OCI-LY3 (cell line): ENCODE data around the gene HJURP.

Experiments
- H2AFZ ChIP-seq: fragments of 200-600, 300-600 bp; shearing (Covaris generic); 2 replicates; pipeline ENCODE4 v1.6.0; 2014; ENCODE audit warnings: antibody characterized with exemption, low read depth, low read length
- H3K27ac ChIP-seq: fragments of 200-600, 300-600 bp; sonication (generic); 2 replicates; pipeline ENCODE4 v1.5.1; 2014; ENCODE audit warnings: mild to moderate bottlenecking, low read length, moderate library complexity, mixed read lengths
- H3K27me3 ChIP-seq: fragments of 200-600, 300-600 bp; sonication (generic); 2 replicates; pipeline ENCODE4 v1.6.1; 2014; ENCODE audit warnings: low read depth, low read length, mixed read lengths
- H3K36me3 ChIP-seq: fragments of 200-600, 300-600 bp; sonication (generic); replicated peaks from 2 replicates; pipeline ENCODE3; 2014; ENCODE audit warnings: low read depth, low read length, mixed read lengths
- H3K4me1 ChIP-seq: fragments of 300-600, 200-600 bp; sonication (generic); 2 replicates; pipeline ENCODE4 v1.6.1; 2014; ENCODE audit warnings: low read length, mixed read lengths
- H3K4me2 ChIP-seq: fragments of 200-600, 300-600 bp; sonication (generic); 2 replicates; pipeline ENCODE4 v1.6.1; 2014; ENCODE audit warnings: low read length, mixed read lengths
- H3K4me3 ChIP-seq: fragments of 300-600, 200-600 bp; sonication (generic); 2 replicates; pipeline ENCODE4 v1.5.1; 2014; ENCODE audit warnings: antibody characterized with exemption, mild to moderate bottlenecking, low read length, moderate library complexity
- H3K79me2 ChIP-seq: fragments of 300-600, 200-600 bp; shearing (Covaris generic); 2 replicates; pipeline ENCODE4 v1.6.1; 2014; ENCODE audit warnings: mild to moderate bottlenecking, low read length, mixed read lengths
- H3K9ac ChIP-seq: fragments of 300-600, 200-600 bp; shearing (Covaris generic); 2 replicates; pipeline ENCODE4 v1.6.0; 2014; ENCODE audit warnings: mild to moderate bottlenecking, low read length, moderate library complexity
- H3K9me3 ChIP-seq: fragments of 200-600, 300-600 bp; shearing (Covaris generic); 2 replicates; pipeline ENCODE4 v1.6.1; 2014; ENCODE audit warnings: low read length, mixed read lengths; ENCODE audit not compliant: insufficient read depth
- H4K20me1 ChIP-seq: fragments of 200-600, 300-600 bp; sonication (generic); 2 replicates; pipeline ENCODE4 v1.6.1; 2016; ENCODE audit warnings: low read length, mixed read lengths; ENCODE audit not compliant: insufficient read depth
- CTCF ChIP-seq: fragments of 200-600, 300-600 bp; sonication (generic); IDR thresholded peaks from 2 replicates; pipeline ENCODE4 v1.5.1; 2014; ENCODE audit warnings: antibody characterized with exemption, low read length, low read depth
- EZH2phosphoT487 ChIP-seq: fragments of 200-600 bp; shearing (Covaris generic); IDR thresholded peaks from 2 replicates; pipeline ENCODE4 v1.6.1; 2018; ENCODE audit warnings: antibody characterized with exemption, mixed run types, low read depth

Gene HJURP

GRCh38 chr2:233838251-233838650 lies 16.1 kb downstream of the HJURP start:
- Histone ChIP-seq H3K36me3 (peaks cover 80% of the 10 kb centered on the region), H3K4me2 (no peak overlapping the region), H3K27ac (no peak overlapping the region), H3K4me1 (no peaks in the 10 kb centered on the region), H4K20me1 (peaks cover 44% of the 10 kb centered on the region), H3K4me3 (no peak overlapping the region), H3K9me3 (no peaks in the 10 kb centered on the region), H3K79me2 (peaks cover 70% of the 10 kb centered on the region), H3K27me3 (no peaks in the 10 kb centered on the region), H2AFZ (no peak overlapping the region), H3K9ac (no peak overlapping the region)
- no peak for TF ChIP-seq EZH2phosphoT487

GRCh38 chr2:233837694-233838229 lies 16.6 kb downstream of the HJURP start:
- TF ChIP-seq EZH2phosphoT487 (no peak), CTCF (no peak)

GRCh38 chr2:233836359-233836758 lies 18.0 kb downstream of the HJURP start:
- H3K27me3 ChIP-seq, result no peaks in the 10 kb centered on the region
- H2AFZ ChIP-seq, result no peak overlapping the region
- H3K27ac ChIP-seq, result no peak overlapping the region
- H3K9ac ChIP-seq, result no peak overlapping the region
- no peaks in the 10 kb centered on the region for H3K9me3 ChIP-seq
- no peak overlapping the region for H3K4me3 ChIP-seq
- H3K36me3 ChIP-seq, result peaks cover 62% of the 10 kb centered on the region
- H3K79me2 ChIP-seq, result peaks cover 53% of the 10 kb centered on the region
- H3K4me1 ChIP-seq, result no peaks in the 10 kb centered on the region
- no peak for TF ChIP-seq CTCF
- no peak for TF ChIP-seq EZH2phosphoT487
- H3K4me2 ChIP-seq, result no peak overlapping the region
- H4K20me1 ChIP-seq, result peaks cover 44% of the 10 kb centered on the region

More at GRCh38 chr2:233837694-233838229, 16.6 kb downstream of the HJURP start:
- no peak overlapping the region for H3K4me2 ChIP-seq
- no peak overlapping the region for H2AFZ ChIP-seq
- no peak overlapping the region for H3K9ac ChIP-seq
- no peaks in the 10 kb centered on the region for H3K9me3 ChIP-seq
- H3K27ac ChIP-seq, result no peak overlapping the region
- H3K36me3 ChIP-seq, result peaks cover 75% of the 10 kb centered on the region
- peaks cover 65% of the 10 kb centered on the region for H3K79me2 ChIP-seq
- H3K27me3 ChIP-seq, result no peaks in the 10 kb centered on the region
- H3K4me3 ChIP-seq, result no peak overlapping the region
- peaks cover 44% of the 10 kb centered on the region for H4K20me1 ChIP-seq
- H3K4me1 ChIP-seq, result no peaks in the 10 kb centered on the region

GRCh38 chr2:233835230-233836186 lies 18.8 kb downstream of the HJURP start:
- H4K20me1 ChIP-seq, result peaks cover 36% of the 10 kb centered on the region
- H3K4me3 ChIP-seq, result no peak overlapping the region
- H2AFZ ChIP-seq, result no peak overlapping the region
- no peak for TF ChIP-seq EZH2phosphoT487
- TF ChIP-seq CTCF, result no peak
- no peaks in the 10 kb centered on the region for H3K9me3 ChIP-seq
- no peak overlapping the region for H3K27ac ChIP-seq
- H3K79me2 ChIP-seq, result peaks cover 44% of the 10 kb centered on the region
- no peak overlapping the region for H3K4me2 ChIP-seq
- peaks cover 53% of the 10 kb centered on the region for H3K36me3 ChIP-seq
- no peaks in the 10 kb centered on the region for H3K4me1 ChIP-seq
- no peak overlapping the region for H3K9ac ChIP-seq
- no peaks in the 10 kb centered on the region for H3K27me3 ChIP-seq
